Measurements from ENCODE around the gene DPEP3.

GRCh38 chr16:67935101-67935401, 45.2 kb downstream of the DPEP3 start:
- no peak for TF ChIP-seq TSHZ2 (CRISPR knock-in tag; IDR thresholded peaks at IDR 0.05)
- TF ChIP-seq ARNTL (CRISPR knock-in tag; IDR thresholded peaks at IDR 0.05; ENCODE audit: borderline replicate concordance, low read depth) = no peak
- no peak for TF ChIP-seq ZFP3 (CRISPR knock-in tag; IDR thresholded peaks at IDR 0.05)
- TF ChIP-seq PATZ1 (CRISPR knock-in tag; IDR thresholded peaks at IDR 0.05; ENCODE audit: borderline replicate concordance) = no peak
- TF ChIP-seq PPARA (CRISPR knock-in tag; IDR thresholded peaks at IDR 0.05; ENCODE audit: borderline replicate concordance) = no peak
- TF ChIP-seq, protein P1, sequence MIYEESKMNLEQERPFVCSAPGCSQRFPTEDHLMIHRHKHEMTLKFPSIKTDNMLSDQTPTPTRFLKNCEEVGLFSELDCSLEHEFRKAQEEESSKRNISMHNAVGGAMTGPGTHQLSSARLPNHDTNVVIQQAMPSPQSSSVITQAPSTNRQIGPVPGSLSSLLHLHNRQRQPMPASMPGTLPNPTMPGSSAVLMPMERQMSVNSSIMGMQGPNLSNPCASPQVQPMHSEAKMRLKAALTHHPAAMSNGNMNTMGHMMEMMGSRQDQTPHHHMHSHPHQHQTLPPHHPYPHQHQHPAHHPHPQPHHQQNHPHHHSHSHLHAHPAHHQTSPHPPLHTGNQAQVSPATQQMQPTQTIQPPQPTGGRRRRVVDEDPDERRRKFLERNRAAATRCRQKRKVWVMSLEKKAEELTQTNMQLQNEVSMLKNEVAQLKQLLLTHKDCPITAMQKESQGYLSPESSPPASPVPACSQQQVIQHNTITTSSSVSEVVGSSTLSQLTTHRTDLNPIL (CRISPR knock-in tag; IDR thresholded peaks at IDR 0.05; ENCODE audit: low read depth) = no peak
